GM21526 (cell line): ENCODE results near the gene SCGB1A1.
"Not testable (repeated sequence)": the region's sequence is repeated elsewhere in the genome, so short reads cannot be mapped to it uniquely, and the experiment has no call there.

Source experiments
- ATAC-seq: cut with Tn5 transposase; IDR thresholded peaks from one replicate; pipeline ENCODE4 v1.9.1; 2021; ENCODE audit warnings: moderate library complexity; ENCODE audit not compliant: unreplicated experiment, low FRiP score

Gene SCGB1A1

DNA sequence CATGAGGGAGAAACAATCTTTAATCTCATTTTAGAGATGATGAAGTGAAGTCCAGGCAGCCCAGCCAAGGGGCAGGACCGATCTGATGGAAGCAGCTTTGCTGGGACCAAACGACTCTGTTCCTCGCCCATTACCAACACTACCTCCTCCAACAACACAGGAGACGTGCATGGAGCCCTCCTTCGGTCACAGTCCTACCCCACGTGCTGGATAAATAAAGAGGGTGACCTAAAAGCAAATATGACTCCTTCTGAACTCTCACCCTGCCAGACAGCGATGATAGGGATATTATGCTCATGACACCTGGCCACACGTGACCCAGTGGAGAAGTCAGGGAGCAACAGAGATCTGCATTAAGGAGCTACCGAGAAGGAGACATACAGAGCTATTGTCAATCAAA, 26.0 kb downstream of the SCGB1A1 start:
- ATAC-seq = no peak

DNA sequence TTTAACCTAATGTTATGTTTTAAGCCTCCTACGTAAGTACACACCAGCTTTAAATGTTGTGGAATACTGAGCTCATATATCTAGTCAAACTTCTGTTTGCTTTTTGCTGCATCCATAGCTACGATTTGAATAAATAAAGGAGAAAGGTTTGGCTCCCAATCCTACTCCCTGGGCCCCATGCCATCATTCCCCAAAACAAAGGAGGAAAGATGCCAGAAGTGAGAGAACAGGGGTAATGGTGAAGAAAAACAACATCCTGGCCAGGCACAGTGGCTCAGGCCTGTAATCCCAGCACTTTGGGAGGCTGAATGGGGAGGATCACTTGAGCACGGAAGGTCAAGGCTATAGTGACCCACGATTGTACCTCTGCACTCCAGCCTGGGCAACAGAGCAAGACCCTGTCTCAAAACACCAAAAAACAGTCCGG, 26.5 kb downstream of the SCGB1A1 start:
- no peak for ATAC-seq

DNA sequence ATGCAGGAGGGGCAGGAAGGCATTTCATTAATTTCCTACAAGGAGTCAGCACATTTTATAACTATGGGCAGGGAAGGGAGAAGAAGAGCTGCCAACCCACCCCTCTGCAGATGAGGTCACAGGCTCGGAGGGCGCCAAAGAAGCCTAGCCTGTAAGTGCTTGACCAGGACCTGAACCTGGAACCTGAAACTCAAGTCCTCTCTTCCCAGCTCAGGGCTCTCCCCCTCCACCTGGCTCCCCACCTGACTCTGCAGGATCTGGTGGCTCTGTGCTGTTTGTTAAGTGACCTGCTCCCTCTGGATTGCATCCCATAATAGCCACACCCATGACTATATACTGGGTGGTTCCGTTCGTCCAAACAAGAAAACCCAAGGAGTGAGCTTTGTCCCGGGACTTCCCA, 27.3 kb downstream of the SCGB1A1 start:
- no peak for ATAC-seq

DNA sequence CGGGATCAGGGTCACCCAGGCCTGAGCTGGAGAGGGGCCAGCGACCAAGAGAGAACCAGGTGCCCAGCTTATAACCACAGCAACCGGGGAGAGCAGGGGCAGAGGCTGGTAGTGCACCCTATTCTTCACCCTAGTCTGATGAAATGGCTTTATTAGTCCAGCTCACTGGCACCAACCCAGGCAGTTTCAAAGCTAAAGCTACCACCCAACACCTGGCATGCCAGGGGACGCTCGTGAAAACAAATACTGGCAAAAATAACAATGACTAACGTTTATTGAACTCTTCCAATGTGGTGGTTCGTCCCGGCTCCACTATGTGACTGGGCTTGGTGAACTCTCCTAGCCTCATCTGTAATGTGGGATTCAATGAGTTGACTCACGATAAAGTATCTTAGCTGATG, 30.6 kb downstream of the SCGB1A1 start:
- ATAC-seq = no peak

DNA sequence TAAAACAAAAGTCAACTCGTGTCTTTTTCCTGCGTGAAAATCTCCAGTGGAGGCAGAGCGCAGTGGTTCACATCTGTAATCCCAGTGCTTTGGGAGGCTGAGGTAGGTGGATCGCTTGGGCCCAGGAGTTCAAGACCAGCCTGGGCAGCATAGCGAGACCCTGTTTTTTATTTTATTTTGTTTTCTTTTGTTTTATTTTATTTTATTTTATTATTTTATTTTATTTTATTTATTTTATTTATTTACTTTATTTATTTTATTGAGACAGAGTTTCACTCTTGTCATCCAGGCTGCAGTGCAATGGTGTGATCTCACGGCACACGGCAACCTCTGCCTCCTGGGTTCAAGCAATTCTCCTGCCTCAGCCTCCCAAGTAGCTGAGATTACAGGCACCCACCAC, 31.1 kb downstream of the SCGB1A1 start:
- not testable (repeated sequence) for ATAC-seq

DNA sequence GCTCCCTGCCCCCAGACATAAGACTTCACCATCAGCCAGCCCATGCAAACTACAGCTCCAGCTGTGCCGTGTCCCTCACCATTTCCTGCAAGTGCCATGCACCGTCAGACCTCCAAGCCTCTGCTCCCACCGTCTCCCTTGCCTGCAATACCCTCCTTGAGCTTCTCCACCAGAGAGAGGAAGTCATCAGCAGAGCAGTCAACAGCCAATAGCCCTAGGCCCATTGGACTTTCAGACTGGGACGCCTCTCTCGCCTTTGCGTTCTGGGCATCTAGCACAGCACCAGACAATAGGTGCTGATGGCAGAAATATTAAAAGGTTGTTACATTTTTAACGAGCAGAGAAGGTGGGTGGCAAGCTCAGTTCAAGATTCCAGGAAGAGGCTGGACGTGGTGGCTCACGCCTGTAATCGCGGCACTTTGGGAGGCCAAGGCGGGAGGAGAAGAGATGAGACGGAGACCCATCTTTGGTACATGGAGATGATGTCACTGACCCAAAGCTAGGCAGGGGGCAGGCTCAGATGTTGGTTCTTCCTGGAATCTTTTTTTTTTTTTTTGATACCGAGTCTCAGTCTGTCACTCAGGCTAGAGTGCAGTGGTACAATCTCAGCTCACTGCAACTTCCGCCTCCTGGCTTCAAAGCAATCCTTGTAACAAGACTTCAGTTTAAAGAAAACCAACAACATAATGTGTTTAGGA, 31.9 kb downstream of the SCGB1A1 start:
- no peak for ATAC-seq

DNA sequence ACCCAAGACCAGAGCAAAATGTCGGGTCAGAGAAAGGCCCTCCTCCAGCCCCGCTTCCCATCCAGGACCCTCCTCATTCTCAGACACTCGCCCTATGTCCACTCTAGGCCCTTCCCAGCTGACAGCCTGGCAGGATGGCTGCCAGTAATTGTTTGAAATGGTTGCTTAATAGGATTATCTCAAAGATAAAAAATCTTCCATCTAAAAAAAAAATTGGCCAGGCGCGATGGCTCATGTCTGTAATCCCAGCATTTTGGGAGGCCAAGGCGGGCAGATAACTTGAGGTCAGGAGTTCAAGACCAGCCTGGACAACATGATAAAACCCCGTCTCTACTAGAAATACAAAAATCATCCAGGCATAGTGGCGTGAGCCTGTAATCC, 32.4 kb downstream of the SCGB1A1 start:
- no peak for ATAC-seq

DNA sequence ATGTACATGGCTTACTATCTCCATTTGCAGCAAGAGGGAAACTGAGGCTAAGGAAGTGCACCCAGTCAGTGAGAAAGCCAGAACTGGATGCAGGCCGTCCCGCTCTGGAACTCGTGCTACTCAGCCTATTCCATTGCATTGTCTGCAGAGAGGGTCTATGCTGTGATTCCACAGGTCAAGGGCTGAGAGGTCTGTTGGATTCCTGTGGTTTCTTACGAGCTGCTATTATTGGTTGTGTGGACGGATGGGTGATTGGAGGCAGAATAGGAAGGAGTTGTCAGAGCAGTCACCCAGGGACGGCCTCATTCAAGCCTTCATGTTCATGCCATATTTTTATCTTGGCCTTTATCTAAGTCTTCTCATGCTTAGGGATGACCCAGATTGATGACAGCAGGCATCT, 33.4 kb downstream of the SCGB1A1 start:
- ATAC-seq = no peak

DNA sequence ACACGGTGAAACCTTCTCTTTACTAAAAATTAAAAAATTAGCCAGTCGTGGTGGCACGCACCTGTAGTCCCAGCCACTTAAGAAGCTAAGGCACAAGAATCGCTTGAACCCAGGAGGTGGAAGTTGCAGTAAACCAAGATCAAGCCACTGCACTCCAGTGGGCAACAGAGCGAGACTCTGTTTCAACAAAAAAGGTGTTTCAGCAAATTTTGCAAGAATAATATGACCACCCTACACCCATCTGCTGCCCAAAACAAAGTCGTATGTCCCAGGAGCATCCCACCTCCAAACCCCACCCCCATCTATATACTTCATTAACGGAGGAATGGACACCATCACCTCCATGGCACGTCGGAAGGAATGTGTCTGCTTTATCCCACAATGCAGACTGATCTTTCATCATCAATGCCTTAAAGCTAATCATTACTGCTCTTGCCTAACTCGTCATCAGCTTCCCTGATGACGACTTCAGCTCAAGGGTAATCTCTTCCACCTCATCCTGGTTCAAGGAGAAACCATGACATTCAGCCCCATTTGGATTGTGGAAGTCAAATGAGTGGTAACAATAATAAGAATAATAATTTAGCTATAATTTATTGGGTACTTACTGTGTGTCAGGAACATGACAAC, 34.1 kb downstream of the SCGB1A1 start:
- no peak for ATAC-seq

DNA sequence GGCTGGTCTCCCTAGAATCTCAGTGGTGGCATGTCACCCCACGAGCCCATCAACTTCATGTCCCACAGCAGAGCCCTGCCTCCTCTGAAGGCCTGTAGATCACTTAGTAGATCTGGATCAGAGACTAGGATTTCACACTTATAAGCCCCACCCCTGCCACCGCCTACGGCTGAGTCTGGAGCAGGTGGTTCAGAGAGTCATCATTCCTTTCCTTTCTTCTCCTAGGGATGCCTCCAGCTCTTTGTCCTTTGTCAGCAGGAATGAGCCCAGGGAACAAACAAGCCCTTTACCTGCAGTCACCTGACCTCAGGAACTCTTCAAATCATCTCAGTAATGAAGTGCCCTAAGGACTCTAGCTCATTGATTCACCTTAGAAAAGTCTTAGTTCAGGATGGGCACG, 37.8 kb downstream of the SCGB1A1 start:
- no peak for ATAC-seq

DNA sequence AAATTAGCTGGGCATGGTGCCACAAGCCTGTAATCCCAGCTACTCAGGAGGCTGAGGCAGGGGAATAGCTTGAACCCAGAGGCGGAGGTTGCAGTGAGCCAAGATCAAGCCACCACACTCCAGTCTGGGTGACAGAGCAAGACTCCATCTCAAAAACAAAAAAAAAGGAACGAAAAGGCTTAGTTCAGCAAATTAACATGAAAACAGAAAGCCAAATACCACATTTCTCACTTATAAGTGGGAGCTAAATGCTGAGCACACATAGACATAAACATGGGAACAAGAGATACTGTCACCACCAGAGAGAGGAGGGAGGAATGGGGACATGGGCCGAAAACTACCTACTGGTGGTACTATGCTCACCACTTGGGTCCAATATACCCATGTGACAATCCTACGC, 38.6 kb downstream of the SCGB1A1 start:
- no peak for ATAC-seq

DNA sequence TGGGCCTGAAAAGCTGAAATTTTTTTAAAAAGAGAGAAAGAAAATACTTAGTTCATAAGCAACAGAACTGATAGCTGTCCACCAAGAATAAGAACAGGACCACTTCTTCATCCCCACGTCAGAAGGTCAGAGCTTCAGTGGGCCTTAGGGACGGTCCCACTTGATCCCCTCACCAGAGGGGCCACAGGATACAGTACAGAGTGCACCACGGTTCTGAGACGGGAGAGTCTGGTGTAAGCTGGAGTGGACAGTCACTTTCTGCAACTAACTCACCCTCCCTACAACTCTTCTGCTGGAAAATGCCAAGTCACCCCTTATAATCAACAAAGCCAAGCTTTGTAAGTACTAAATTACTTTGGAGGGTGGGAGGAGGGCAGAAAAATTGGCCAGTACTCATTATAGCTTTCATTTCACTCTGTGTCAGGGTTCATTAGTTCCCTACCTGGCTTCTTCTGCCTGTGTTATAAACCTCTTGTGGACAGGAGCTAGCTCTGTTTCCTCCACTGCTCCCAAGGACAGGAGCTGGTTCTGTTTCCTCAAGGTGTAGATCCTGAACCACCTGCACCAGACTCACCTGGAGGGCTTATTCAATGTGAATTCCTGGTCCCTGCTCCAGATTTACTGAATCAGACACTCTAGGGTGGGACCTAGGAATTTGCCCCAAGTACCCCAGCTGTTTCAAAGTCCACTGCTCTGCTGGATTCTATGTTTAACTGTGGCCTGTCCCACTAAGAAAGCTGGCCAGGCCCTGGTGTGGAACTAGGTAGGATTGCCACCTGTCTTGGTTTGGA, 39.6 kb downstream of the SCGB1A1 start:
- no peak for ATAC-seq

DNA sequence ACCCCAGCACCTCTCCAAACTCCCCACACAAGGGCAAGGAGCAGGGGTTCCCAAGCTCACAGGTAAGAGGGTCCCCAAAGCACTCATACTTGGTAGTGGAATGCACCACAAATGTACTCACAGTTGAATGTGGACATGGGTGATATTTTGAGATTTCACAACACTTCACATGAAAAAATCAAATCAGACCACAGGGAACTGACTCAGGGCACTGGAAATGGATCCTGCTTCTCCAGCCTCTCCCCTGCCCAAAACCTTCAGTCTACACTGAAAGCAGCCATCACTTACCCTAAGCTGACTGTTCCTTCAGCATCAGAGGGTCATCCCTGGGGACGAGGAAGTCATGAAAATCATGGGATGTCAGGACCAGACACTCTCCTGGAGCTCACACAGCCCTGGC, 40.2 kb downstream of the SCGB1A1 start:
- no peak for ATAC-seq

DNA sequence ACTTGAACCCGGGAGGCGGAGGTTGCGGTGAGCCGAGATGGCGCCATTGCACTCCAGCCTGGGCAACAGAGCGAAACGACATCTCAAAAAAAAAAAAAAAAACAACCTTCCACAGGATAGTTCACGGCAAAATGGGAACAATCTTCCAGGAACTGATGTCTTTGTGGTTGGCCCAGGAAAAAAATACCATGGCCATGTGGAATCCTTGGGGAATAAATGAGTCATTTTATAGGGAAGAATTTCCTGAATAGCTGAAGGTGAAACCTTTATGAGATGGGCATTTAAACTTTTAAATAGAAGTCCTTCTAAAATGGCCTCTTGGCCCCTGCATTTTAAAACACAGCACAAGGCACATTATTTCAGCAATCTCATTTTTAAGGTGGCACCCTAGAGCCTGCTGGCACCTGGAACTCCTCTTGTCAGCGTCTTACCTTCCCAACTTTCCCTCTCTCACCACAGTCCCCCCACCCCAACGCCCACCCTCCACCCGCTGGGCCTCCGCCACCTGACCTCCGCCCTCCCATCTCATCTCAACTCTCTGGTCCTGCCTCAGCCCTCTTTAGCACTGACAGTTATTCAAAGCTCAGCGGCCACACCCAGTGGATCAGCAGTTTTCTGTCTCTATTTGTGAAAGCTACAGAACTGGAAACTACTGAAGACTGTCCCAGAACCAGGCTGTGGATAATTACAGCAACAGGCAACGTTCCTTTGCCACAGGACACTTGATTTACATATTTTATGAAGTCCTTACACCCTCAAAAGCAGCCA, 43.1 kb downstream of the SCGB1A1 start:
- no peak for ATAC-seq

DNA sequence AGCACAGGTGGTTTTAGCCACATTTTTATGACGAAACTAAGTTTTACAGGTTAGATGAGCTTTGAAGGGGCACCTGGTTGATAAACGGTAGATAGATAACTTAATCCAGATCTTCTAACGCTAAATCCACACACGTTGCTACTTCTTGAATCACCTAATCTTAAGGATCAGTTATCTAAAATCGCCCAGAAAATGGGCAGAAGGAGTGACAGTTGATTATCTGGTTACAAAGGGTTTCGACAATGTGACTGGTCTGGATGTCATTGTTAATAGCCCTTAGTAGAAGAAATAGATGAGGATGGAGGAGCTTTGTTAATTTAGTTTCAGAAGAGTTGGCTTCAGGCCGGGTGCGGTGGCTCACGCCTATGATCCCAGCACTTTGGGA, 43.7 kb downstream of the SCGB1A1 start:
- no peak for ATAC-seq

DNA sequence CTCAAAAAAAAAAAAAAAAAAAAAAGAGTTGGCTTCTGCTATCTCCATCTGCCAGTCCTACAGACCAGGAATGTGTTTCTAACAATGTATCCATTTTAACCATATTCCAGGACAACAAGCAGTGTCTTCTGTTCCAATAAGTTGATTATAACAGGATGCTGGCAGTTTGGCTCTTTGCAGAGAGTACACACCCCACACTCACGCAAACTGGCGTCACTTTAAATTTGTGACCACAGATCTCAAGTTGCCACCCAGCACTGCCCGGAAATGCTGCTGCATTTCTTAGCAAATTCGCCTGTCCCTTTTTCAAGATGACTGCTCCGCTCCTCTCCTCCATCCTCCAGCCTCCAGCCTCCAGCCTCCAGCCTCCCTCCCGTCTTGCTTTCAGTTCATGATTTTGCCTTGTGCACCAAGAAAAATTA, 44.3 kb downstream of the SCGB1A1 start:
- ATAC-seq = no peak

DNA sequence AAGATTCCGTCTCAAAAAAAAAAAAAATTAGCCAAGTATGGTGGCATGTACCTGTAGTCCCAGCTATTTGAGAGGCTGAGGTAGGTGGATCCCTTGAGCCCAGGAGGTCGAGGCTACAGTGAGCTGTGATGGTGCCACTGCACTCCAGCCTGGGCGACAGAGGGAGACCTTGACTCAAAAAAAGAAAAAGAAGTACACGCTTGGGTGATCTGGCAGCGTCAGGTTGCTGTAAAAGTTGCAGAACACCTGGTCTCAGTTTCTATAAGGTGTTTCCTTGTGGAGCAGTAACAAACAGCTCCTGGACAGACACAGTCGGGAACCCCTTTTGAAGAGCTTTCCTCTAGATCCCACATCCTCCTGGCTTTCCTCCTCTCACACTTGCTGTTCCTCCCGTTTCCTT, 45.8 kb downstream of the SCGB1A1 start:
- ATAC-seq = no peak

DNA sequence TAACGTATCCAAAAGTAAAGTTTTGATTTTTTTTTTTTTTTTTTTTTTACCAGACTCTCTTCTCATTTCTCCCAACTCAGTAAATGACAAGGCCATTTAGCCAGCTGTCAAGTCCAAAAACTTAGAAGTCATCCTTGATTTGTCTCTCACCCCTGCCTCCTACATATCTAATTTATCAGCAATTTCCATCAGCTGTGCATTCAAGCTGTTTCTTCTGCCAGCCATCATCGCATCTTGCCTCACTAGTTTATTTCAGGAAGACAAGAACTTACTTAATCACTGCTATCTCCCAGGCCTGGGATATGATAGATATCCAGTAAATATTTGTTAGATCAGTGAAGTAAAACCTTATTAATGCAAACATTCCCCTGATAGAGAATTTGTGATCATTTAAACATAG, 47.6 kb downstream of the SCGB1A1 start:
- no peak for ATAC-seq

DNA sequence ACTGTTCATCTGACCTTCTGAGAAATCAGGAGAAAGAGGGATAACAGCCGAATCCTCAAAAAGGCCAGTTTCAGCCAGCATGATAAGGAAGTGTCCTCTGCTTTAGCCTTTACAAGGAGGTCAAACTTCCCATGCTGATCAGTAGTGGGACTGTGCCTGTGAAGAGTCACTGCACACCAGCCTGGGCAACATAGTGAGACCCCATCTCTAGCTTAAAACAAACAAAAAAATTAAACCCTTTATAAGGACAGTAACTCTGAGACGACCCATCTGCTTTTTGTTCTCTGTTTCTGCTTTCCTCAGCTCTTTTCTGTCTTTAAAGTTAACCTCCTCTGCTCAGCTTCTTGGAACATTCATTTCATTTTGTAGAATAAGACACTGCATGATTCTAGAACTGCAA, 49.7 kb downstream of the SCGB1A1 start:
- no peak for ATAC-seq

DNA sequence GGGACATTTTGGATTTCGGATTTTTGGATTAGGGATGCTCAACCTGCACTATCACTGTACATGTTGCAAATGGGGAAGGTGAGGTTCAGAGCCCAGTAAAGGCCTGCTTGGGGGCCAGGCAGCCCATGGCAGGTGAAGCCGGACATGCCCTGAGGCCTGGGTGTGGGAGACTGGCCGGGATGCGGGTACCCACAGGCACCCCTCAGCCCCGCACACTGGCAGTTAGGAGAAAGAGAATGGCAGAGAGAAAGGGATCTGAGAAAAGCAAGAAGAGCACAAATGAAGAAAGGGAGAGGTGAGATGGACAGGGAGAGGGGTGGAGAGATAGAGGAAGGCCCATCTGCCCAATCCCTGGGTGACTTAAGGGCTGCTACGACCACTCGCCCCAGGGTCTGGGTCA, 52.8 kb downstream of the SCGB1A1 start:
- no peak for ATAC-seq
